ENCODE measurements around the gene PCIF1. TPM values are rescaled to one million over a fixed set of nuclear protein-coding genes. Genes with fewer than 3 reads are reported as not detected.

The PCIF1 gene
- total RNA-seq, 4 donors from 2014 or later: 18.8 to 36.9 (median 25.8) TPM

DNA sequence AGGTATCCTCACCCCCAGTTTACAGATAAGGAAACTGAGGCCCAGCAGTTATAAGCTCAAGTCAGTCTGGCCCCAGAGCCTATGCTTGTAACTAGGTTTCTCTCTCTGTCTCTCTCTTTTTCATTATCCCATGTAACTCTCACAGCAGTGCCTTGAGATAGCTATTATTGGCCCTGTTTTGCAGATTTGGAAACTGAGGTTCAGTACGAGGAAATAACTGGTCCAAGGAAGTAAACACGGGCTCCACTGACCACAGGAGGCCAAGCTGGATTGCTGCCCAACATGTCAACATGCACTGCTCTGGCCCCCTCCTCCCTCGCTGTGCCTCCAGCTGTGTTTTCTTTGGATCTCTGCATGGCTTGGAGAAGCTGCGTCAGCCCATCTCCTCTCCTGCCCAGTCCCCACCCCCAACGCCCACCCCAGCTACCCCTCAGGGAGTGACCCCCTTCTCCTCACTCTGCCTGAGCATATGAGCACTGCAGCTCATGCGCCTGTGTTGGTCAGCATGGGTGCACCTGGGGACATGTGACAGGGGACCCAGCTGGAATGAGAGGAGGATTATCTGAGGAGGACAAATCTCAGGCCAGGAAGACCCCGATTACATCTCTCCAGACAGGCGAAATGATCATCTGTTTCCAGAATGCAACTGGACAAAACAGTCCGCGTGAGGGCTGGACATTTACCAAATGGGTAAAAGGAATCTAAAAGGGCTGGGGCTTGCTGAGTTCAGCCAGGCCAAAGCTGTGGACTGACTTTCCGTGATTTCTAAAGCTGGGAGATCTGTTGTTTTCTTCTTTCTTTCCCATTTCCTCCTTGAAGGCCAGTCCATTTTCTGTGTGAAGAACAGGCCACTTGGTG lies 14.7 kb upstream of the PCIF1 start:
- TF ChIP-seq, protein P1, sequence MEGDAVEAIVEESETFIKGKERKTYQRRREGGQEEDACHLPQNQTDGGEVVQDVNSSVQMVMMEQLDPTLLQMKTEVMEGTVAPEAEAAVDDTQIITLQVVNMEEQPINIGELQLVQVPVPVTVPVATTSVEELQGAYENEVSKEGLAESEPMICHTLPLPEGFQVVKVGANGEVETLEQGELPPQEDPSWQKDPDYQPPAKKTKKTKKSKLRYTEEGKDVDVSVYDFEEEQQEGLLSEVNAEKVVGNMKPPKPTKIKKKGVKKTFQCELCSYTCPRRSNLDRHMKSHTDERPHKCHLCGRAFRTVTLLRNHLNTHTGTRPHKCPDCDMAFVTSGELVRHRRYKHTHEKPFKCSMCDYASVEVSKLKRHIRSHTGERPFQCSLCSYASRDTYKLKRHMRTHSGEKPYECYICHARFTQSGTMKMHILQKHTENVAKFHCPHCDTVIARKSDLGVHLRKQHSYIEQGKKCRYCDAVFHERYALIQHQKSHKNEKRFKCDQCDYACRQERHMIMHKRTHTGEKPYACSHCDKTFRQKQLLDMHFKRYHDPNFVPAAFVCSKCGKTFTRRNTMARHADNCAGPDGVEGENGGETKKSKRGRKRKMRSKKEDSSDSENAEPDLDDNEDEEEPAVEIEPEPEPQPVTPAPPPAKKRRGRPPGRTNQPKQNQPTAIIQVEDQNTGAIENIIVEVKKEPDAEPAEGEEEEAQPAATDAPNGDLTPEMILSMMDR (IDR thresholded peaks at IDR 0.05): no peak
- ATAC-seq (ENCODE audit: low FRiP score): no peak
- DNase-seq (ENCODE audit: low spot score): no peak

DNA sequence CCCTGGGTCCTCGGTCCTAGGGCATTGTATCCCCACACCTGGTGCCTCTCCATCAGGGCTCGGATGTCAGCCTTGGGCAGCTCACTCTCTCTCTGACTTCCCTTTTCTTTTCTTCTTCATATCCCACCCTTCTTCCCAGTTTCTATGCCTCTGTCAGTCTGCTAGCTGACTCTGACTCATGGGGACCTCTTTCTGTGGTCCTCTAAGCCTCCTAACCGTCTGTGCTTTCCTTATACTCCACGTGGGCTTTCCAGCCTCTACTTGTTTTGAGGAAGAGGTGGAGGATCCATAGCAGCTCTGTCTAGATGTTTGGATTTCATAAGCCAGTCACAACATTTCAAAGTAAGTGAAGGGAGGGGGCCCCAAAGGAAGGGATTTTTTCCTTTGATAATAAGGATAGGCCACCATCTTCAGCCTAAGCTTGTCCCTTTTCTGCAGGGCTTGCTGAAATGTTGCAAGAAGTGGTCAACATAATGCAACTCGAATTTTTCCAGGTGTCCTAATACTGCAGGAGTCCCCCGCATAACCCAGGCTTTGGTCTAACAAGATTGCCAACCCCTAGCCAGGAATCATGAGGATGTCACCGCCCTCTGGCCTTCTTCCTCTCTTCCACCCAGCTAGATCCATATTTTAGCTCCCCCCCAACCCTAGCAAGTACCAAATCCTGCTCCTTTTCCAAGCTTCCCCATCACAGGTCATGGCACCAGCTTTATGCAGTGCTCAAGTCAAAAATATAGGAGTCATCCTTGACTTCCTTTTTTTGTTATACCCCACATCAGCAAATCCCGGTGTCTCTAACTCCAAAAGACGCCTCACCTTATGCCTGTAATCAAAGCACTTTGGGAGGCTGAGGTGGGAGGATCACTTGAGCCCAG lies 13.8 kb upstream of the PCIF1 start:
- TF ChIP-seq, protein P1 (IDR thresholded peaks at IDR 0.05): no peak
- DNase-seq (ENCODE audit: low spot score): no peak
- ATAC-seq (ENCODE audit: low FRiP score): no peak

DNA sequence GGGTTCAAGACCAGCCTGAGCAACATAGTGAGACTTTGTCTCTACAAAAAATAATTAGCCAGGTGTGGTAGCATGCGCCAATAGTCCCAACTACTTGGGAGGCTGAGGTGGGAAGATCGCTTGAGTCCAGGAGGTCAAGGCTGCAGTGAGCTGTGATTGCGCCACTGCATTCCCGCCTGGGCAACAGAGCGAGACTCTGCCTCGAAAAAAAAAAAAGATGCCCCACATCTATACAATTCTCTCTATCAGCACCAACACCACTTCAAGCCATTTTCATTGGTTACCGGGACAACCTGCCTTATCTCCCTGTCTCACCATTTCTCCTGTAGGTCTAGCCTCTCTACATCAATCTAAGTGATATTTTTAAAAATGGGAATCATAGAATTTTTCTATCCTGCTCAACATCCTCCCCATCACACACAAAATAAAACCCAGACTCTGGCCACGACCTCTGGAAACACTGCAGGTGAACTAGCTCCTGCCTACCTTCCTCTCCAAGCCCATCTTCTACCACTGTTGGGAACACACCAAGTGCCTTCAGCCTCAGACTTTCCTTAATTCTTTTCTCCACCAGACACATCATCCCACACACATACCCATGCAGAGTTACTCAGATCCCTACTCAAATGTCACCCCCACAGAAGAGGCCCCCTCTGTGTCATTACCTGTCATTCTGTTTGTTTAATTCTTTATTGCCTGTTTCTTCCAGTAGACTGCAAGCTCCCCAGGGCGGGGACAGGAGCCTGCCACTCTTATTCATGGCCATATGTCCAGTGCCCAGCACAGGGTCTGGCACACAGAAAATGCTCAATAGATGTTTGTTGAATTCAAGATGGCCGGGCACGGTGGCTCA lies 12.9 kb upstream of the PCIF1 start:
- ATAC-seq (ENCODE audit: low FRiP score) (no peak), DNase-seq (ENCODE audit: low spot score) (no peak)
- TF ChIP-seq, protein P1 (IDR thresholded peaks at IDR 0.05): no peak

DNA sequence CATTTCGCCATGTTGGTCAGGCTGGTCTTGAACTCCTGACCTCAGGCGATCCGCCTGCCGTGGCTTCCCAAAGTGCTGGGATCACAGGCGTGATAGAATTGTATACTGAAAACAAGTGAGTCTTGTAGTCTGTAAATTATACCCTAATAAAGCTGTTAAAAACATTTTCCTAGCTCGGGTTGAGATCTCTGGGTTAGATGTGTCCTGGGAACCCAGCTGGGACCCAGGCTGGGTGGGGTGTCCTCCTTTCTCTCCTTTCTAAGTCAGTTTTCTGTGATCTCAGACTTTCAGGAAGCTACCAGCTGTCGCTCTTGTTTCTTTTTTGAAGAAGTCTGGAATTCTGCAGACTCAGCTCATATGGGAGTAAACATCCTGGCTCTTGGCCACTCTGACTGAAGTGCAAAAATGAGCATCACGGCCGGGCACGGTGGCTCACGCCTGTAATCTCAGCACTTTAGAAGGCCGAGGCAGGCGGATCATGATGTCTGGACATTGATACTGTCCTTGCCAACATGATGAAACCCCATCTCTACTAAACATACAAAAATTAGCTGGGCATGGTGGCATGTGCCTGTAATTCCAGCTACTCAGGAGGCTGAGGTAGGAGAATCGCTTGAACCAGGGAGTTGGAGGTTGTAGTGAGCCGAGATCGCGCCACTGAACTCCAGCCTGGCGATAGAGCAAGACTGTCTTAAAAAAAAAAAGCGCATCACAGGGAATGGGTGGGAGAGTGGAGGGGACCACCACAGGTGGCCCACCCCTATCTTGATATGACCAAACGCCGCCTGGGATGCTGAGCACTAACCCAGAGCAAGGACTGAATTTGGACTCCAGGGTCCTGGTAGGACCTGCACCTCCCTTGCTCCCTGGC lies 9.9 kb upstream of the PCIF1 start:
- DNase-seq (ENCODE audit: low spot score): no peak
- TF ChIP-seq, protein P1 (IDR thresholded peaks at IDR 0.05): no peak
- ATAC-seq (ENCODE audit: low FRiP score): peak; percentile 70

DNA sequence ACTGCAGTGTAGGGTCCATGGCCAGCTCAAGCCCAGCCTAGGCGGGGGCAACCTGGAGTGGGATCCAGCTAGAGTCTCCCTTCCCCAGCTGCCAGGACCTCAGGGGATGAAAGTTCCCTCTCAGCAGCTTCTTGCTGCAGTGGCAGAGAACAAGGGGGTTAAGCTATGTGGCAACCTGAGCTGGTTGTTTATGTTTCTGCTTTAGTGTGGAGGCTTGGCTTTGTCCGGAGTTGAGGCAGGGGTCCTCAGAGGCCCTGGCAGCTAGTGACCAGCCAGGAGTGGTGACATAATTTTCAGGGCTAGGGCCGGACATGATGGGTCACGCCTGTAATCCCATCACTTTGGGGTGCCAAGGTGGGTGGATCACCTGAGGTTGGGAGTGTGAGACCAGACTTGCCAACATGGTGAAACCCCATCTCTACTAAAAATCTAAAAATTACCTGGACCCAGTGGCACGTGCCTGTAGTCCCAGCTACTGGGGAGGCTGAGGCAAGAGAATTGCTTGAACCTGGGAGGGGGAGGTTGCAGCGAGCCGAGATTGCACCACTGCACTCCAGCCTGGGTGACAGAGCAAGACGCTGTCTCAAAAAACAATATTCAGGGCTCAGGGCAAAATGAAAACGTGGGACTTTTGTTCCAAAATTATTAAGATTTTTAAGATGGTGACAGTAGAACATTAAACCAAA lies 8.5 kb upstream of the PCIF1 start:
- DNase-seq (ENCODE audit: low spot score) (no peak), ATAC-seq (ENCODE audit: low FRiP score) (no peak)
- TF ChIP-seq, protein P1 (IDR thresholded peaks at IDR 0.05): no peak
